Fibroblast of skin of left biceps (primary cell): ENCODE results near the gene LMAN2.
A peak's percentile ranks its signal among the peaks of the same experiment; 100 is the strongest.

Experiments
- DNase-seq, 2 experiments: peaks; one replicate each; pipeline ENCODE4 v3.0.0-alpha.2; 2013; ENCODE audit warnings: low read depth in 2 of 2

LMAN2 gene

GRCh38 chr5:177327539-177328522, 23.6 kb downstream of the LMAN2 start:
- DNase-seq = no peak

GRCh38 chr5:177325868-177326381, 25.5 kb downstream of the LMAN2 start:
- DNase-seq = no peak

GRCh38 chr5:177320879-177321278, 30.6 kb downstream of the LMAN2 start:
- DNase-seq = no peak

DNA sequence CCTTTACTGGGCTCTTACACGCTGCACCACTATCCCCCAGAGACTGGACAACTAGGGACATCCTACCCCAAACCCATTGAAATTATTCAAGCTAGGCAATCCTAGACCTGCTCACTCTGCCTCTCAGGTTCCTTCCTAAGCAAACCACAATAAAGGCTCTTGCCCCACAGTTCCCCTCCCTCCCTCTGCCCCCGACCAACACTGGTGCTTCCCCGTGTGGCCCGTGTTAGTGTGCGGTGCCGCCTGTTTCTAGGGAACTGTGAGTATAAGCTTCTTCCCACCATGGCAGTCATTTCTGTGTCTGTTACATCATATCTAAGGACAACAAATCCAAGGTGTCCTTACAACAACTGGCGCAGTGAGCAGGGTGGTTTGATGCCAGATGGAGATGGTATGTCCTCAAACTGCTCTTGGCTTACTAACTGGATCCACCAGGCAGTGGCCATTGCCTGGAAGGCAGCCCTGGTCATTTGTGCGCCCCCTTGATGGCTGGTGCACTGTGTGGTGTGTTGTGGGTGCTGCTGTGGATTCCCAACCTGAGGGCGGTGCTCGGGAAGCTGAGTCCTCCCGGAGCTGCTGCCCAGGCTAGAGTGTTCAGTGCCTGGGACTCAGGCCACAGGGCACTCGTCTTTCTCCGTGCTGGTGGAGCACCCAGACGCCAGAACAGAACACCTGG, 31.4 kb downstream of the LMAN2 start:
- DNase-seq = no peak

DNA sequence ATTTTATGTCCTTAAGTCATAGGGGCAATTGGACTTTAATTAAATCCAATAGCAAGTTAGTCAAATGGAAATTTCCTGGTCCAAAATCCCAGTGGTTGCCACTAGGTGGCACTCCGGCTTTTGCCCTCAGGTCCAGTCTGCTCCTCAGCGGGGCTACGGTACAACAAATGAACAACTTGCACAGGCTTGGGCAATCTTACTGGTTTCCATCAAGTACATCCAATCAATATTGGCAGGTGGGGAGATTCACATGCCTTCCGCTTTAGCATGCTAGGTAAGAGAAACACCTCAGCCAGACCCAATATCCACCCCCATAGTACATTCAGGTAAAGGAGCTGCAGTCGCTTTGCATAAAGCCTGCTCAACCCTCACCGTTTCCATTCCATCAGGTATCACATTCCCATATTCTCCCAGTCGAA, 33.5 kb downstream of the LMAN2 start:
- peak; percentile 21 to 31 for DNase-seq

- no peak for DNase-seq
Measured at GRCh38 chr5:177316005-177316404, 35.5 kb downstream of the LMAN2 start.

GRCh38 chr5:177315411-177315810, 36.1 kb downstream of the LMAN2 start:
- DNase-seq = no peak

DNA sequence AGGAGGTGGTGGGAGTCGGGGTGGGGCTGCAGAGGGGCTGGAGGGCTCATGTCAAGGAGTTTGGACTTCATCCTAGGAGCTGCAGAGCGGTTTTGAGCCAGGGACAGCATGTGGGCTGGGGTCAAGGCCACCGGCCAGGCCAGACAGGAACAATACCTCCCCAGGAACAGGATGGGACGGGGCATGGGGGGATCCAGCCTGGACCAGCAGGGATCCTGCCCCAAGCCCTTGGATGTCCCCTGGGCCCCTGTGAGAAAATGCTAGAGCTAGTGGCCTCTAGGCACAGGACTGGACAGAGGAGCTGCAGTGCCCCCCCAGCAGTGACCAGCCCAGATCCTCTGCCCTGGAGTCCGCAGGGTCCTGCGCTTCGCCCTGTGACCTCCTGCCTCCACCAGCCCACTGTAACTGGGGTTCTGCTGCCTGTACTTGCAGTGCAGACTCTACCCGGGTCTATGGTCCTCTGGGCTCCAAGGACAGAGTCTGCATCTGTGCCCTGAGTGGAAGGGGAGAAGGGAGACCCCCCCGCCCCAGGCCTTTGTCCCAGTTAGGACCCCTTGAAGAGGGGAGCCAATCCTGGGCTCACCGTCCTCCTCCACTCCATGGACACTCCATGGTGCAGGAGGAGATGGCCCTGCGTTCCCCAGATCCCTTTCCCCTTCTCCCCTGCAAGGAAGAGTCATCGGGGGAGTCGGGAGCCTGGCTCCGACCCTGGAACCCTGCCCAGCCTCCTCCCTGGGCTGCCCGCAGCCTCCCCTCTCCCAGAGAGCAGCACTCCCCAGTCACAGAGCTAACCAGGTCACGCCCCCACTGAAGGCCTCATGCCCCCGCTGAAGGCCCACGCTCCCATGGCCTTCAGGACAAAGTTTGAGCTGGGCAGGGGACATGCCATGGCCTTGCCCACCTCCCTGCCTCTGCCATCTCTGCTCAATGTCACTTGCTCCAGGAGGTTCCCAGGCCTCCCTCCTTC, 36.8 kb downstream of the LMAN2 start:
- DNase-seq = no peak

DNA sequence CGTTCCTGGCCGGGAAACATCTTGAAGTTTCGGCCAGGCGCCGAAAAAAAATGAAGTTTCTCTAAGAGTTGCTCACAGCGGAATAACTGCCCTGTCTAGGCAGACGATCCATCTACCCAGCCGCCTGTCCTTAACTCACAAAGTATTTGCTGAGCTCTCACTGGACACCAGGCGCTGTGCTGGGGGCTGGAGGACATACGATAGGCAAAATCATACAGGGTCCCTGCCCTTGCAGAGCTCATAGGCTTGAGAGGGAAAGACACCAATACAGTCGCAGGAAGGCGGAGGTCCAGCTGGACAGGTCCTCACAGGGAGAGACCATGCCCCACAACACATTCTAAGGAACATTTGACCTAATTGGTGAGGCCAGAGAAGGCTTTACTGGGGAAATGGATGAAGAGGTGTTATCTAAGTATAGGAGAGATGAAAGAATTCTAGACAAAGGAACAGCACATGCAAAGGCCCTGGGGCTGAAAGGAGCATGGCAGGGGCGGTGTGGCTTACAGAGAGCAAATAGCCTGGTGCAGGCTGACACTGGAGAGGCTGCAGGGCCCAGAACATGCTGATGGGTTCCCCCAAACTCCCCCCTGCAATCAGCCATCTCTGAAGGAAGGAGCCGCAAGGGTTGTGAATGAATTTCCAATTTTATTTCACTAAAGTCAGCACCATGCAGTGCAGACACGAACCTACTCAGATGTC, 37.8 kb downstream of the LMAN2 start:
- no peak for DNase-seq

DNA sequence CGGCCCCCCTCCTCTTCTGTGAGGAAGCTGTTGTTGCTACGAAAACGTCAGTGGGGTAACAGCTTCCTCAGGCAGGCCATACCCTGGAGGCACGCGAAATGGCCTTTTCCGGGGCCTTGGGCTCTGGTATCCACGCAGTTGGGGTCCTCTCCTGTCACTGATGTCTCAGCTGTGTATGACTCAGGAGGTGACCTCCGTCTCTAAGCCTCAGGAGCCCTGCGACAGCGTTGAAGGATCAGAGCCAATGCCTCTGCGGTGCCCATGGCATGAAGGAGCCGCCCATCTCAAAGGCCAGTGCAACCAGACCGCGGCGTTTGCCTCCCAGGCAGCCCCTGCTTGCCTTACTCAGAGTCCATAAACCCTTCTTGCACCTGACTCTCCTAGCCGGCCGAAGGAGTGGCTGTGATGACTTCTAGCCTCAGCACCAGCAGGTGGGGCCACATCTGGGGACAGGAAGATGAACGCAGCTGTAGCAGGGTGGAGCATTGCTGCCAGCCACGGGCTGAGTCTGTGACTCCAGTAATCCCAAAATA, 38.8 kb downstream of the LMAN2 start:
- no peak for DNase-seq

- peak; percentile 83 to 85 for DNase-seq
Measured at GRCh38 chr5:177311723-177312648, 39.5 kb downstream of the LMAN2 start, which contains the start of gene MXD3. Gene MXD3, minus strand, starts transcription at chr5:177311898. Its CDS starts 68 bp downstream, at chr5:177311830.

GRCh38 chr5:177311392-177311722, 40.1 kb downstream of the LMAN2 start:
- no peak for DNase-seq

DNA sequence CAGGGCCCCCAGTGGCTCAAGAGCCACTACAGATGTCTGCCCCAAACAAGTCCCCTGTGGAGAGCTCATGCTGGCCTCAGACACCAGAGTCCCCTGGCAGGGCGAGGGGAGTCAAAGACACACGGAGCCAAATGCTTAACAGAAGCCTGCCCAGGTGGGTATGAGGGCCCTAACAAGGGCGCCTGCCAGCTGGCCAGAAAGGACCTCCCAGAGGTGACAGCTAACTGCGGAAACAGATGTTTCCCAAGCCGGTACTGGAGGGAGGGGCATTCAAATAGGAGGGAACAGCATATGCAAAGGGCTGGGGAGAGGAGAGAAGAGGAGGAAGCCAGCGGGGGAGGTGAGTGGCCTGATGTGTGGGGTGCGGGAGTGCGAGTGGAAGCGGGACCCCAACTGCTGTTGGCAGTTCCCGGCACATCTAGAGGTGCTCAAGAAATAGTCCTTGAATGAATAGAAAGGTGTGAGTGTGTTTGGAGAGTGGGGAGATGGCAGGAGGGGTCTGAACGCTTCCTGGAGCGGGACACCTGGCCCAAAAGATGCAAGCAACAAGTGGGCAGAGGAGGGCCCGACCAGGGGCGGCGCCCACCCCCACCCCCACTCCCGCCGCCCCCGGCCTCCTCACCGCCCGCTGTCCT, 40.6 kb downstream of the LMAN2 start:
- no peak for DNase-seq

DNA sequence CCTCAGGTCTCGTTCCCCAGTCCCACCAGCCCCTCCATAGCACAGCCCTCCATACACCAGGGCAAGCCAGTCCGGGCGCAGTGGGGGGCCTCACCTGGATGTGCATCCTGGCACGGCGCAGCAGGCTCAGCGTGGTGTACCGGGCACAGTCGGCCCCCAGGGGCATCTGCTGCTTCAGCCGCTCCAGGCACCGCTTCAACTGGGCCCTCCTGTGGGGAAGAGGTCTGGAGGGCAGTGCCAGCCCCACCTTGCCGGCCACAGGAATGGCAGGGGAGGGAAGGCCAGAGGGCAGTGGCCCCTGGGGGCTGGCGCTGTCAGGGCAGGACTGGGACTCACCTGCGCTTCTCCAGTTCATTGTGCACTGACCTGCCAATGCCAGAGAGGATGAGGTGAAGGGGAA, 41.1 kb downstream of the LMAN2 start:
- no peak for DNase-seq

DNA sequence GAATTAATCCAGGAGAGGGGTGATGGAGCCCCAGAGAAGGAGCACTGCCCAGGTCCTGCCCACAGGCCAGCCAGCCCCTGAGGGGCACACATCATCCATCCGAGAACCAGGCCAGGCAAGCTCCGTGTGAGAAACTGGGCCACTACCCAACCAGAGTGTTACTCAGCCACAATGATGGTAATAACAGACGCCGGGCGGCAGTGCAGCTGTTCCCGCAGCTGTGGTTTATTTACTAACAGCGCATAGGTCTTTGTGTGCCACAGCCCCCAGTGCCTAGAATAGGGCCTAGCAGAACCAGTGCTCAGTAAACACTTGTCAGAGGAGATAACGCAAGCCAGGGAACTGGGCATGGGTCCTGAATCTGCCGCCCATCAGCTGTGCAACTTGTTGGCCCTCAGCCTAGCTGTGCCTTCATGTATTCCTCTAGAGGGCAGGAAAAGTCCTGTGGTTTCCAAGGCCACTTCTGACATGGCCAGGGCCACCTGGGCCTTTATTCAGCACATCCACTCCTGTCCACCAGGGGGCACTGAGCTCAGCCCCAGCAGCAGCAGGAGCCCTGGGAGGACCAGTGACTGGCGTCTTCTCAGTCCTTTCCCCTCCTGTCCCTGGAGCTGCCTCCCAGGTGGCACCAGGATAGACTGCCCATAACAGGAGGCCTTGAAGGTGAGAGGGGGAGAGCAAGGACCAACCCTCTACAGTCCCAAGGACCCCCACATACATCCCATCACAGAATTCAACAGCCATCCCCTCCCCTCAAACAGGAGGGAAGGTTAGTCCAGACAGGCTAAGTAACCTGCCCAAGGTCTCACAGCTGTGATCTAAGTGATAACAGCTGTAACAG, 41.9 kb downstream of the LMAN2 start:
- no peak for DNase-seq

- DNase-seq = no peak
Measured at GRCh38 chr5:177308740-177309139, 42.7 kb downstream of the LMAN2 start.

DNA sequence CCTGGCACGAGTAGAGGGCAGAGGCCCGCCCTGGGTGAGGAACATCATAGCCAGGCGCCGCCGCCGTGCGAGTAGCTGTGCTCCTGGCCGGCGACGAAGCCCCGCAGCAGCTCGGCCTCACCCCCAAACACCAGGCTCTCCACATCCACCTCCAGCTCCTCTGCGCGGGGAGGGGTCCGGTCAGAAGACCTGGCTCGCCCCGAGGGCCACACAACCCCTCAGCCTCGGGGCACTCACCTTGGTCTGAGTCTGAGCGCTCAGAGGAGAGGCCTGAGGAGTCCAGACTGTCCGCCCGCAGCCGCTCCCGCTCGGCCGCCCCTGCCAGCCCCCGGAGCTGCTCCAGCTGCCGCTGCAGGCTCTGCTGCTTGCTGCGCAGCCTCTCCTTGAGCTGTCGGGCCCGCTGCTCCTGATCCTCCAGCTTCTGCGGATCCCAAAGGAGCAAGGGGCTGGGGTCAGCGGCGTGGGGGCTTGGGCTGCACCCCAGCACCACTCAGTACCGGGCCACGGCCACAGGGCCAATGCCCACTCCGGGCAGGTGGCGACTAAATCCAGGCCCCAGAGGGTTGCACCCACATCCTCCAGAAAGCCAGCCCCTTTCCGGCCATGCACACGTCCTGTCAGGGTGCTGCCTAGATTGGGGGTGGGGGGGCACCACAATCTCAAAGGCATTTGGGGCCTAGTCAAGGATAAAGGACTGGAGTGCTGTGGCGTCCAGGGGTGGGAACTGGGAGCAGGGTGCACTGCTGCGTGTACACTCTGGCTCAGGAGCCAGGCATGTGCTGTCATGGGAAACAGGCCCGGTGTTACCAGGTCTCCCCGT, 43.7 kb downstream of the LMAN2 start:
- no peak for DNase-seq
